Breast epithelium (tissue), 3 donors: Measurements from ENCODE around the gene FAM89B.

Source experiments
- CTCF ChIP-seq, 3 donors: fragments of 450-650 bp; IDR thresholded peaks; one replicate each; pipeline ENCODE4 v1.5.1; 2016 to 2017; ENCODE audit warnings: antibody characterized with exemption in 3 of 3, mild to moderate bottlenecking in 3 of 3, moderate library complexity in 3 of 3
- POLR2AphosphoS5 ChIP-seq, 3 donors: sonication (generic); formaldehyde crosslinking; IDR thresholded peaks; one replicate each; pipeline ENCODE4 v1.6.1; 2017; ENCODE audit warnings: antibody characterized with exemption in 3 of 3

GRCh38 chr11:65612691-65613090 lies 40.4 kb downstream of the FAM89B start:
- TF ChIP-seq CTCF (IDR thresholded peaks at IDR 0.05) (no peak), POLR2AphosphoS5 (IDR thresholded peaks at IDR 0.05) (no peak)
